Muscle of leg (tissue), 11 donors: Measurements from ENCODE around the gene GABARAPL2. TPM values are rescaled to one million over a fixed set of nuclear protein-coding genes. Genes with fewer than 3 reads are reported as not detected.
A peak's percentile ranks its signal among the peaks of the same experiment; 100 is the strongest.
"Not testable (repeated sequence)": the region's sequence is repeated elsewhere in the genome, so short reads cannot be mapped to it uniquely, and the experiment has no call there.

Source experiments
- DNase-seq: peaks from one replicate; pipeline ENCODE4 v3.0.0; 2013
- H3K27ac ChIP-seq: one replicate; pipeline ENCODE4 v1.5.1; 2013; ENCODE audit warnings: mild to moderate bottlenecking, low read length, control low read depth
- H3K27me3 ChIP-seq: one replicate; pipeline ENCODE4 v1.6.1; 2013; ENCODE audit warnings: low read length; ENCODE audit not compliant: control insufficient read depth, insufficient read depth
- H3K36me3 ChIP-seq: one replicate; pipeline ENCODE4 v1.6.1; 2013; ENCODE audit warnings: low read length; ENCODE audit not compliant: control insufficient read depth, insufficient read depth
- H3K4me1 ChIP-seq: one replicate; pipeline ENCODE4 v1.6.1; 2013; ENCODE audit warnings: low read length; ENCODE audit not compliant: control insufficient read depth, insufficient read depth
- H3K4me3 ChIP-seq: one replicate; pipeline ENCODE4 v1.5.1; 2013; ENCODE audit warnings: low read length, control low read depth
- H3K9me3 ChIP-seq: replicated peaks from 2 replicates; pipeline ENCODE4 v1.6.1; 2013; ENCODE audit warnings: low read depth, low read length; ENCODE audit not compliant: control insufficient read depth
- WGBS: methylation state at CpG from one replicate; pipeline ENCODE4 v1.1.5; 2013; ENCODE audit warnings: missing lambda C conversion rate; ENCODE audit not compliant: insufficient coverage; 5-methylcytosine and 5-hydroxymethylcytosine counted together
- polyA plus RNA-seq, 8 donors: library from polyadenylated mRNA; unstranded; fragments of 120-200 nt; gene quantifications; one replicate each; pipeline versions ENCODE4 v1.2.1 to v1.2.3, GENCODE V29; 2013; ENCODE audit warnings: inconsistent platforms in 1 of 8, low replicate concordance in 1 of 8; ENCODE audit not compliant: insufficient read length in 8 of 8, insufficient read depth in 1 of 8
- total RNA-seq: library from RNA; stranded (reverse); fragments of 120-200 nt; gene quantifications from one replicate; pipeline ENCODE4 v1.2.4, GENCODE V29; 2013

GABARAPL2 gene
- total and polyA plus RNA-seq, 9 donors = 122 to 146 (median 133) TPM

DNA sequence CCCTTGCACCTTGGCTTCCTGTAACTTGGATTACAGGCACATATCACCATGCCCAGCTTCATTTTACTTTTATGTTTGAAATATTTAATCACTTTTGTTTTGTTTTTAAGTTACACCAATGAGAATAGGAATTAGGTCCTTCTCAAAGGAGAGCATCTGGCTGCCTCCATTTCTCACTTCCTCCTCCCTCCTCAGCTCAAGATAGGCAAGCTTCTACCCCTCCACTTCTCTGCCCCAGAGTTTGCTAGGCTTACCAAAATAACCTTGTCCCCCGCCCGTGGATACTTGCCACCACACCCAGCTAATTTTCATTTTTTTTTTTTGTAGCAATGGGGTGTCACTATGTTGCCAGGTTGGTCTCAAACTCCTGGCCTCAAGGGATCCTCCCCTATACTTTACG, 17.9 kb downstream of the GABARAPL2 start:
- peaks cover 10% of the 10 kb centered on the region for H3K36me3 ChIP-seq
- H3K4me1 ChIP-seq = peaks cover 6% of the 10 kb centered on the region
- no peak overlapping the region for H3K4me3 ChIP-seq
- 57% methylated on average over 1 of the region's 3 CpGs for WGBS
- no peaks in the 10 kb centered on the region for H3K27me3 ChIP-seq
- DNase-seq = no peak
- no peak overlapping the region for H3K27ac ChIP-seq
- H3K9me3 ChIP-seq = no peaks in the 10 kb centered on the region

GRCh38 chr16:75588716-75589115, 22.5 kb downstream of the GABARAPL2 start:
- peaks cover 3% of the 10 kb centered on the region for H3K36me3 ChIP-seq
- no peak for DNase-seq
- peaks cover 28% of the 10 kb centered on the region for H3K4me1 ChIP-seq
- peak overlapping the region; percentile 93 for H3K27ac ChIP-seq
- 71% methylated on average over 3 of the region's 4 CpGs for WGBS
- no peaks in the 10 kb centered on the region for H3K27me3 ChIP-seq
- no peaks in the 10 kb centered on the region for H3K9me3 ChIP-seq
- no peak overlapping the region for H3K4me3 ChIP-seq

DNA sequence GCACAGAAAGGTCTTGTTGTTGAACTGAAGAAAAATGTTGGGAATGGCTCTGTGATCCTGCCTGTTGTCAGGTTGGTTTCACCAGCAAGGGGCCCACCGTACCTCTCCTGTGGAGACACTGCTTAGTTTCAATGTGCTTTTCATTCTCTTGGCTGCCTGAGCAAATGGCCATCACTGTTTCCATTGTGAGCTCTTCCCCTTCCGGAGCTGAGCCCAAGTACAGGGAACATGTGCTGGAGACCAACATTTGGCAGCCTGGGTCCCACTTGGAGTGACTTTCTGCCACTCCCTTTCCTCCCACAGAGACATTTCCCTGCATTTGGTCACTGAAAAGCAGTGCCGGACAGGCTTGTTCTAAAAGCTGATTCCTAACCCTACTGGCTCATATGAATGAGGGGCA, 23.1 kb downstream of the GABARAPL2 start:
- Histone ChIP-seq H3K36me3 (peaks cover 8% of the 10 kb centered on the region), H3K4me3 (no peak overlapping the region), H3K4me1 (peaks cover 31% of the 10 kb centered on the region), H3K27me3 (no peaks in the 10 kb centered on the region), H3K9me3 (no peaks in the 10 kb centered on the region), H3K27ac (peak overlapping the region; percentile 93)
- DNase-seq = peak; percentile 93
- WGBS = 16% methylated on average over 3 of the region's 3 CpGs

GRCh38 chr16:75590920-75591843, 25.0 kb downstream of the GABARAPL2 start:
- peak; percentile 98 for DNase-seq
- WGBS = 20% methylated on average over 1 of the region's 8 CpGs
- Histone ChIP-seq H3K4me3 (no peak overlapping the region), H3K4me1 (peaks cover 31% of the 10 kb centered on the region), H3K36me3 (peaks cover 8% of the 10 kb centered on the region), H3K27me3 (no peaks in the 10 kb centered on the region), H3K27ac (peak overlapping the region; percentile 93), H3K9me3 (no peaks in the 10 kb centered on the region)

DNA sequence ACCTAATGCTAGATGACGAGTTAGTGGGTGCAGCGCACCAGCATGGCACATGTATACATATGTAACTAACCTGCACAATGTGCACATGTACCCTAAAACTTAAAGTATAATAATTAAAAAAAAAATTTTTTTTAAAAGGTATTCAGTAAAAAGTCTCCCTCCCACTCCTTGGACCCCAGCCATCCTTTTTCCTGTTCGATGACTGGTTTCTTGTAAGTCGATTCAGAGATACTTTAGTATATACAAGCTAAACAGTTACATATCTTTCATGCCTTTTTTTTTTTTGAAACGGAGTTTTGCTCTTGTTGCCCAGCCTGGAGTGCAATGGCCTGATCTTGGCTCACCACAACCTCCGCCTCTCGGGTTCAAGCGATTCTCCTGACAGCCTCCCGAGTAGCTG, 25.7 kb downstream of the GABARAPL2 start:
- H3K9me3 ChIP-seq, H3K4me3 ChIP-seq, H3K27me3 ChIP-seq, H3K36me3 ChIP-seq: not testable (repeated sequence)
- H3K27ac ChIP-seq = peak overlapping the region; percentile 77
- 33% methylated on average over 3 of the region's 9 CpGs for WGBS
- DNase-seq = peak; percentile 82
- peaks cover 31% of the 10 kb centered on the region for H3K4me1 ChIP-seq

- peak; percentile 47 for DNase-seq
- Histone ChIP-seq H3K9me3 (peaks cover 3% of the 10 kb centered on the region), H3K36me3 (peaks cover 12% of the 10 kb centered on the region), H3K4me1 (peaks cover 31% of the 10 kb centered on the region), H3K4me3 (no peak overlapping the region), H3K27ac (peak overlapping the region; percentile 86), H3K27me3 (no peaks in the 10 kb centered on the region)
- 52% methylated on average over 3 of the region's 6 CpGs for WGBS
Measured at GRCh38 chr16:75593308-75593707, 27.1 kb downstream of the GABARAPL2 start.

- no peak overlapping the region for H3K4me3 ChIP-seq
- peaks cover 25% of the 10 kb centered on the region for H3K4me1 ChIP-seq
- H3K27ac ChIP-seq = peak overlapping the region; percentile 86
- WGBS = 83% methylated on average over 6 of the region's 17 CpGs
- H3K27me3 ChIP-seq = no peaks in the 10 kb centered on the region
- peak; percentile 53 for DNase-seq
- H3K9me3 ChIP-seq = peaks cover 3% of the 10 kb centered on the region
- peaks cover 12% of the 10 kb centered on the region for H3K36me3 ChIP-seq
Measured at GRCh38 chr16:75593825-75594820, 27.9 kb downstream of the GABARAPL2 start.

DNA sequence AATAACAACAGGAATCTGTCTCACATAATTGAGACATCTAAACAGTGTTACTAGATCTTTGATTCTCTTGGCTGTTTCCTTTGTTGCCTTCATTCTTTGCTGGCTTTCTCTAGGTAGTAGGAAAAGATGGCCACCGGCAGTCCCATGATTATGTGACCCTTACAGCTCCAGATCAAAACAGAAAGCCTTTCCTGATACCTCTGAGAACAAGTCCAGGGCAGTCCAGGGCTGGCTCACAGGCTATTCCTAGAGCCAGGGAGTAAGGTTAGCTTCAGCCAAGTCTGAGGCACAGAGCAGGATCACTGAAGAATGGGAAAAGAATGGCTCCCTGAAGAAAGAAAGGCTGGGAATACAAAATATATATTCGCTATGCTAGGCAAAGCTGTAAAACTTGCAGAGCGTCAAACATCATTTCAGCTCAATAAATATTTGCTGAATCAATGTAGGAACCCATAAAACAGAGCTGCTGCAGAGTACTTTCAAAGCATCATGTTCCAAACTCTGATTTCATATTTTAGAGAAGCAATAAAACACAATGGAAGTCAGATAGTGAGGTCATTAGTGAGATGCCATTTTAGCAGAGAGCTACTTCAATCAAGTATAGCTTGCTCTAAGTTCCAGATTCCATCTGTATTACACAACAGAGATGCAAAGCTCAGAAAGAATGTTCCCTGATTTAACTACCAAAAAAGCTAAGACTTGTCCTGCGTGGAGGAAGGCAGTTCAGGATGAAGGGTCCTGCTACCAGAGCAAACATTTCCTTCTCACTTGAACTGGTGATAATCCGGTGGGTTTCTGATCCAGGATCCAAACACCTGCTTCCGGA, 33.5 kb downstream of the GABARAPL2 start:
- H3K9me3 ChIP-seq = peaks cover 3% of the 10 kb centered on the region
- H3K4me1 ChIP-seq = no peaks in the 10 kb centered on the region
- WGBS = 71% methylated on average over 2 of the region's 6 CpGs
- H3K4me3 ChIP-seq = no peak overlapping the region
- no peak overlapping the region for H3K27ac ChIP-seq
- DNase-seq = no peak
- H3K36me3 ChIP-seq = peaks cover 50% of the 10 kb centered on the region
- no peaks in the 10 kb centered on the region for H3K27me3 ChIP-seq

DNA sequence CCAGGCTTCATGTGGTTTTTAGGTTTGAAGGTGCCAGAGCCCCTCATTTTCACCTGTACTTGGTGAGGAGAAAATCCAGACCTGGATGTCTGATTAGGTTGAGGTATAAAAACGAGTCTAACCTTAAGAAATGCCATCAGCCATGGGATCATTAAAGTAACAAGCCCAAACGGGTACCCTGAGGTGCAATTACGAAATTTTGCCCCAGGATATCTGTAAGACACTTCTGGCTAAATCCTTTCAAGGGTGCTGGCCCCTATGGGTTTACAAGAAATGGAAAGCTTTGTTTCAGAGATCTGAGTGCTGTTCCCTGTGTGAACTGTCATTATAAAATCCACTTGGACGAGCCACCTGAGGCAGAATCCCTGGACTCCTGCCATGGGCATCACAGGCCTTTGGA, 37.1 kb downstream of the GABARAPL2 start:
- peaks cover 56% of the 10 kb centered on the region for H3K36me3 ChIP-seq
- no peak overlapping the region for H3K4me3 ChIP-seq
- 87% methylated on average over 4 of the region's 4 CpGs for WGBS
- no peak overlapping the region for H3K27ac ChIP-seq
- H3K9me3 ChIP-seq = no peaks in the 10 kb centered on the region
- no peaks in the 10 kb centered on the region for H3K4me1 ChIP-seq
- no peak for DNase-seq
- H3K27me3 ChIP-seq = no peaks in the 10 kb centered on the region
